K562 (cell line): ENCODE measurements around the gene AQP6. TPM values are rescaled to one million over a fixed set of nuclear protein-coding genes. Genes with fewer than 3 reads are reported as not detected.

ENCODE experiments used
- ATAC-seq: fragments of 200-7000 bp; cut with Tn5 transposase; 3 replicates; pipeline ENCODE4 v1.9.1; 2020; ENCODE audit warnings: moderate library complexity
- BruUV-seq: library from RNA; stranded (reverse); fragments of 400-500 nt; replicated peaks from 2 replicates; lab custom pipeline; 2021; lab: Mats Ljungman, UMichigan
- CTCF ChIA-PET: fragments of 300-600 bp; formaldehyde crosslinking; extraction: SDS; loops from one replicate; lab custom pipeline; 2021; ENCODE audit warnings: low intra/inter-chr PET ratio; lab: Yijun Ruan, JAX
- POLR2A ChIA-PET: fragments of 300-600, 350-650 bp; sonication (Branson Sonifier 250); formaldehyde crosslinking; extraction: SDS; loops from one replicate; lab custom pipeline; 2021; ENCODE audit warnings: antibody characterized with exemption, inconsistent platforms; lab: Yijun Ruan, JAX
- DNase-seq, 4 experiments: peaks; one replicate each; pipeline versions ENCODE4 v3.0.0 to v3.0.0-alpha.2; 2011 to 2018; ENCODE audit warnings: low spot score in 3 of 4, mixed read lengths in 3 of 4; ENCODE audit errors: extremely low read depth in 1 of 4
- FAIRE-seq: peaks from 2 replicates; lab custom pipeline; 2011; peaks lifted over from hg19 to GRCh38; lab: Jason Lieb, UNC
- H2AFZ ChIP-seq: 2 replicates; pipeline ENCODE4 v1.6.0; 2011; ENCODE audit warnings: low read depth, low read length, control low read depth, inconsistent platforms
- H3K27ac ChIP-seq: fragments of 200-600 bp; 3 replicates; pipeline ENCODE4 v1.8.0; 2011; ENCODE audit warnings: low read depth, mild to moderate bottlenecking, control low read depth, inconsistent platforms, low read length, moderate library complexity, mixed read lengths; ENCODE audit errors: extremely low read depth
- H3K27me3 ChIP-seq, 2 experiments: fragments of 300-600 bp in 1 of 2; 2 replicates in 1 of 2; 3 replicates in 1 of 2; pipeline versions ENCODE4 v1.6.0 to v1.8.0; 2011; ENCODE audit warnings: inconsistent platforms in 2 of 2, low read length in 2 of 2, mild to moderate bottlenecking in 1 of 2, mixed read lengths in 1 of 2, moderate library complexity in 1 of 2; ENCODE audit not compliant: control insufficient read depth in 2 of 2, insufficient read depth in 2 of 2
- H3K36me3 ChIP-seq: fragments of 300-600 bp; 3 replicates; pipeline ENCODE4 v1.8.0; 2011; ENCODE audit warnings: mild to moderate bottlenecking, low read length, inconsistent platforms; ENCODE audit not compliant: control insufficient read depth, insufficient read depth
- H3K4me1 ChIP-seq, 2 experiments: fragments of 200-600 bp in 1 of 2; replicated peaks in 1 of 2; 2 replicates in 1 of 2; 3 replicates in 1 of 2; pipeline versions ENCODE4 v1.5.1 to v1.8.0; 2011; ENCODE audit warnings: inconsistent platforms in 2 of 2, low read length in 2 of 2, mild to moderate bottlenecking in 1 of 2, mixed read lengths in 1 of 2, moderate library complexity in 1 of 2; ENCODE audit not compliant: control insufficient read depth in 2 of 2, insufficient read depth in 2 of 2
- H3K4me2 ChIP-seq: 2 replicates; pipeline ENCODE4 v1.6.1; 2011; ENCODE audit warnings: low read length, control low read depth, inconsistent platforms, mixed read lengths; ENCODE audit not compliant: insufficient read depth
- H3K4me3 ChIP-seq: fragments of 200-600 bp; sonication (generic), shearing (Covaris generic); 2 replicates; pipeline ENCODE4 v1.5.1; 2016; ENCODE audit warnings: control low read depth, inconsistent platforms
- H3K79me2 ChIP-seq: fragments of 200-600 bp; 3 replicates; pipeline ENCODE4 v1.8.0; 2011; ENCODE audit warnings: low read length, inconsistent platforms; ENCODE audit not compliant: control insufficient read depth, insufficient read depth
- H3K9ac ChIP-seq, 2 experiments: 2 replicates each; pipeline versions ENCODE4 v1.6.0 to v1.6.1; 2011; ENCODE audit warnings: low read depth in 2 of 2, low read length in 2 of 2, control low read depth in 1 of 2, inconsistent platforms in 1 of 2, mild to moderate bottlenecking in 1 of 2, mixed read lengths in 1 of 2; ENCODE audit not compliant: insufficient read depth in 1 of 2
- H3K9me1 ChIP-seq: one replicate; pipeline ENCODE4 v1.6.0; 2011; ENCODE audit warnings: inconsistent platforms, mild to moderate bottlenecking, low read length, moderate library complexity; ENCODE audit not compliant: control insufficient read depth, insufficient read depth
- H3K9me3 ChIP-seq: replicated peaks from 2 replicates; pipeline ENCODE4 v1.5.1; 2011; ENCODE audit warnings: low read depth, low read length, inconsistent platforms; ENCODE audit not compliant: control insufficient read depth, insufficient read depth
- H4K20me1 ChIP-seq: replicated peaks from 2 replicates; pipeline ENCODE4 v1.6.1; 2011; ENCODE audit warnings: low read length, inconsistent platforms, mixed read lengths; ENCODE audit not compliant: control insufficient read depth, insufficient read depth
- NFIC ChIP-seq: fragments of 450-650 bp; IDR thresholded peaks from 2 replicates; pipeline ENCODE4 v1.6.1; 2017; ENCODE audit warnings: mild to moderate bottlenecking, inconsistent platforms
- PCBP2 ChIP-seq: fragments of 200-400 bp; formaldehyde crosslinking; IDR thresholded peaks from 2 replicates; pipeline ENCODE4 v1.6.1; 2018; ENCODE audit warnings: low read length, low read depth, mild to moderate bottlenecking, moderate library complexity; ENCODE audit not compliant: poor library complexity, severe bottlenecking
- WGBS: fragments of 100-300 bp; shearing (Covaris generic); methylation state at CpG from one replicate; pipeline ENCODE4 v1.1.6; 2016; ENCODE audit warnings: low coverage, mixed read lengths; ENCODE audit not compliant: insufficient coverage; ENCODE audit errors: missing lambda C conversion rate; 5-methylcytosine and 5-hydroxymethylcytosine counted together
- in situ Hi-C: fragments of 300-500 bp; cut with MboI; formaldehyde crosslinking; loops from 4 replicates; pipeline ENCODE4 v1.15.0; 2018; ENCODE audit warnings: inconsistent platforms, mixed read lengths
- intact Hi-C: fragments of 100-400 bp; cut with micrococcal nuclease; formaldehyde crosslinking; loops from 2 replicates; pipeline ENCODE4 v1.14.2; 2022
- polyA plus RNA-seq, 8 experiments: library from polyadenylated mRNA; depleted of rRNA in 4 of 8; stranded (reverse) in 5 of 8; unstranded in 3 of 8; fragments of >200 nt; fragmentation: Nextera tagmentation in 2 of 8; fragmentation: Illumina TruSeq in 1 of 8; extraction: Ambion mirVana in 2 of 8; extraction: Trizol in 1 of 8; gene quantifications; 2 replicates each; pipeline versions ENCODE4 v1.2.1 to v1.2.3, GENCODE V29; 2011 to 2014; ENCODE audit warnings: inconsistent platforms in 1 of 8, missing spikeins in 1 of 8
- total RNA-seq, 7 experiments: library from RNA; depleted of rRNA in 6 of 7; stranded (reverse); fragments of >200 nt in 6 of 7; fragmentation: Illumina TruSeq in 2 of 7; extraction: Trizol in 2 of 7; gene quantifications; 2 replicates each; pipeline versions ENCODE4 v1.2.1 to v1.2.3, GENCODE V29; 2011 to 2021; ENCODE audit warnings: low replicate concordance in 1 of 7

Gene AQP6
- total and polyA plus RNA-seq, 9 of the 15 experiments (the other 6 are each of a cell fraction or from before 2014, with no cell fraction given): 0.05 to 0.12 TPM; not detected in 7

GRCh38 chr12:49962861-49963765 is 9.6 kb upstream of the AQP6 start:
- peaks cover 0 to 34% of the 10 kb centered on the region in 2 experiments; a peak in 4 of 5 replicates for H3K27me3 ChIP-seq
- intact Hi-C loops: no loop called here
- 20% methylated on average over 21 of the region's 21 CpGs for WGBS
- TF ChIP-seq PCBP2 (no peak), NFIC (peak; percentile 66)
- H2AFZ ChIP-seq: no peak overlapping the region
- H3K9me3 ChIP-seq: no peaks in the 10 kb centered on the region
- H3K27ac ChIP-seq: no peak overlapping the region
- H3K36me3 ChIP-seq: no peaks in the 10 kb centered on the region
- in situ Hi-C loops: loop anchor here (5.0 kb wide), 1 partner anchor 96 kb away; no protein-coding TSS in a partner anchor
- peaks cover 12 to 28% of the 10 kb centered on the region in 2 experiments; a peak in 4 of 5 replicates for H3K4me1 ChIP-seq
- H3K4me2 ChIP-seq: no peak overlapping the region
- ChIA-PET POLR2A (interaction anchor here (0.6 to 0.8 kb wide), 2 partner anchors 23 to 120 kb away, joined by 3 read pairs; no protein-coding TSS in a partner anchor), CTCF (interaction anchor here (0.7 kb wide), 1 partner anchor 210 kb away, joined by 3 read pairs; no protein-coding TSS in a partner anchor)
- no peak overlapping the region for H3K4me3 ChIP-seq
- H3K79me2 ChIP-seq: no peaks in the 10 kb centered on the region
- FAIRE-seq (no peak), ATAC-seq (no peak), DNase-seq (no peak)
- no peaks in the 10 kb centered on the region for H3K9me1 ChIP-seq
- no peaks in the 10 kb centered on the region for H4K20me1 ChIP-seq
- BruUV-seq: no TSS peak
- no peak overlapping the region; a peak in 1 of 4 replicates for H3K9ac ChIP-seq
